Measurements from ENCODE around the gene CES5A.
"Not testable (repeated sequence)": the region's sequence is repeated elsewhere in the genome, so short reads cannot be mapped to it uniquely, and the experiment has no call there.

Gene CES5A

GRCh38 chr16:55875273-55875672, at the start of gene CES5A:
Gene CES5A (minus strand): TSS chr16:55875373. CDS start chr16:55875221, 152 bp downstream.
- no peak for DNase-seq

- no peak for DNase-seq
These were observed 47.5 kb upstream of the CES5A start for GRCh38 chr16:55922662-55923061.

GRCh38 chr16:55917373-55918160, 42.4 kb upstream of the CES5A start:
- DNase-seq, result no peak

- DNase-seq, result no peak
These were observed 40.1 kb upstream of the CES5A start for GRCh38 chr16:55915096-55915827.

GRCh38 chr16:55914383-55914782, 39.2 kb upstream of the CES5A start:
- no peak for DNase-seq

- DNase-seq, result no peak
These were observed 38.5 kb upstream of the CES5A start for GRCh38 chr16:55913716-55914115.

GRCh38 chr16:55913121-55913520, 37.9 kb upstream of the CES5A start:
- DNase-seq, result not testable (repeated sequence)

- DNase-seq, result no peak
These were observed 36.8 kb upstream of the CES5A start for GRCh38 chr16:55912022-55912421.

GRCh38 chr16:55911616-55912015, 36.4 kb upstream of the CES5A start:
- no peak for DNase-seq

GRCh38 chr16:55909876-55910275, 34.7 kb upstream of the CES5A start:
- DNase-seq, result no peak

GRCh38 chr16:55908641-55909040, 33.5 kb upstream of the CES5A start:
- DNase-seq, result no peak

- DNase-seq, result no peak
These were observed 32.5 kb upstream of the CES5A start for GRCh38 chr16:55907661-55908060.

- DNase-seq, result no peak
These were observed 30.9 kb upstream of the CES5A start for GRCh38 chr16:55906123-55906522.

GRCh38 chr16:55905651-55906050, 30.5 kb upstream of the CES5A start:
- no peak for DNase-seq

- DNase-seq, result no peak
These were observed 26.5 kb upstream of the CES5A start for GRCh38 chr16:55901566-55902217.

- no peak for DNase-seq
These were observed 25.6 kb upstream of the CES5A start for GRCh38 chr16:55900616-55901393.

- no peak for DNase-seq
These were observed 24.7 kb upstream of the CES5A start for GRCh38 chr16:55899857-55900256.

- DNase-seq, result no peak
These were observed 23.4 kb upstream of the CES5A start for GRCh38 chr16:55898592-55898991.

GRCh38 chr16:55892821-55893220, 17.6 kb upstream of the CES5A start:
- DNase-seq, result no peak

- DNase-seq, result no peak
These were observed 14.3 kb upstream of the CES5A start for GRCh38 chr16:55889518-55889917.

GRCh38 chr16:55888546-55888945, 13.4 kb upstream of the CES5A start:
- DNase-seq, result no peak

- DNase-seq, result no peak
These were observed 1.7 kb upstream of the CES5A start for GRCh38 chr16:55876854-55877253.

- DNase-seq, result no peak
These were observed 2.1 kb downstream of the CES5A start for GRCh38 chr16:55873122-55873521.

Measured in activated naive CD4-positive, alpha-beta T cell (primary cell).